WTC11 (cell line): ENCODE data around the gene C11orf54. TPM values are rescaled to one million over a fixed set of nuclear protein-coding genes. Genes with fewer than 3 reads are reported as not detected.

Experiments used
- ATAC-seq: fragments of 200-7000 bp; cut with Tn5 transposase; 2 replicates; pipeline ENCODE4 v1.10.0; 2021; ENCODE audit warnings: mild to moderate bottlenecking, moderate library complexity
- CTCF ChIA-PET: fragments of 300-600 bp; sonication (Branson Sonifier 250); formaldehyde crosslinking; loops from one replicate; lab custom pipeline; 2021; ENCODE audit warnings: antibody characterized with exemption; lab: Charles Lee
- POLR2A ChIA-PET: fragments of 350-600 bp; sonication (Branson Sonifier 250); formaldehyde crosslinking; loops from one replicate; lab custom pipeline; 2021; ENCODE audit warnings: antibody characterized with exemption; lab: Charles Lee
- DNase-seq: peaks from one replicate; pipeline ENCODE4 v3.0.0; 2021; ENCODE audit warnings: low spot score
- H3K27ac Mint-ChIP-seq: 2 replicates; pipeline ENCODE4 v1.8.0; 2021; ENCODE audit warnings: mixed read lengths
- H3K27me3 Mint-ChIP-seq: 2 replicates; pipeline ENCODE4 v1.8.0; 2021; ENCODE audit warnings: low read depth, mild to moderate bottlenecking, moderate library complexity, mixed read lengths
- H3K36me3 Mint-ChIP-seq: 2 replicates; pipeline ENCODE4 v1.8.0; 2021; ENCODE audit warnings: mixed read lengths
- H3K4me1 Mint-ChIP-seq: 2 replicates; pipeline ENCODE4 v1.8.0; 2022; ENCODE audit warnings: mixed read lengths
- H3K4me3 Mint-ChIP-seq: 2 replicates; pipeline ENCODE4 v1.8.0; 2021; ENCODE audit warnings: mild to moderate bottlenecking, moderate library complexity, mixed read lengths
- H3K9me3 Mint-ChIP-seq: 2 replicates; pipeline ENCODE4 v1.8.0; 2021; ENCODE audit warnings: mixed read lengths
- AFF4 ChIP-seq: sonication (generic); formaldehyde crosslinking; IDR thresholded peaks from 2 replicates; pipeline ENCODE4 v1.8.1; 2023; ENCODE audit warnings: mild to moderate bottlenecking, missing genetic modification reagents, borderline replicate concordance
- CDX4 ChIP-seq: fragments of 250-450 bp; sonication (Bioruptor Pico); IDR thresholded peaks from 2 replicates; pipeline ENCODE4 v1.9.0; 2021; ENCODE audit warnings: moderate library complexity, mild to moderate bottlenecking, inconsistent platforms, borderline replicate concordance
- CREB1 ChIP-seq: sonication (generic); formaldehyde crosslinking; IDR thresholded peaks from 2 replicates; pipeline ENCODE4 v1.8.0; 2023; ENCODE audit warnings: mild to moderate bottlenecking, missing genetic modification reagents
- CTCF ChIP-seq: fragments of 200-600 bp; IDR thresholded peaks from 2 replicates; pipeline ENCODE4 v1.8.0; 2022; ENCODE audit warnings: antibody characterized with exemption
- EMX1 ChIP-seq: fragments of 250-450 bp; sonication (Bioruptor Pico); IDR thresholded peaks from 2 replicates; pipeline ENCODE4 v1.8.0; 2021; ENCODE audit warnings: mild to moderate bottlenecking
- ERG ChIP-seq: fragments of 250-450 bp; sonication (Bioruptor Pico); IDR thresholded peaks from 2 replicates; pipeline ENCODE4 v1.8.0; 2021; ENCODE audit warnings: mild to moderate bottlenecking
- ETV6 ChIP-seq: sonication (generic); formaldehyde crosslinking; IDR thresholded peaks from 2 replicates; pipeline ENCODE4 v1.8.1; 2022; ENCODE audit warnings: mild to moderate bottlenecking, missing genetic modification reagents
- FOXP1 ChIP-seq: sonication (generic); formaldehyde crosslinking; IDR thresholded peaks from 2 replicates; pipeline ENCODE4 v1.8.0; 2022; ENCODE audit warnings: missing genetic modification reagents, mild to moderate bottlenecking, moderate library complexity, borderline replicate concordance
- FOXP4 ChIP-seq: sonication (generic); formaldehyde crosslinking; IDR thresholded peaks from 2 replicates; pipeline ENCODE4 v1.8.0; 2022; ENCODE audit warnings: mild to moderate bottlenecking, missing genetic modification reagents
- GTF2I ChIP-seq: fragments of 250-450 bp; sonication (Bioruptor Pico); conservative IDR thresholded peaks from 2 replicates; pipeline ENCODE4 v1.4.0; 2021; ENCODE audit warnings: mild to moderate bottlenecking
- NR1H2 ChIP-seq: sonication (generic); formaldehyde crosslinking; IDR thresholded peaks from 2 replicates; pipeline ENCODE4 v1.9.0; 2021; ENCODE audit warnings: mild to moderate bottlenecking, moderate library complexity, missing genetic modification reagents
- NR2C2 ChIP-seq: sonication (generic); formaldehyde crosslinking; IDR thresholded peaks from 2 replicates; pipeline ENCODE4 v1.8.0; 2022; ENCODE audit warnings: mild to moderate bottlenecking, missing genetic modification reagents
- PRRX2 ChIP-seq: fragments of 250-450 bp; sonication (Bioruptor Pico); IDR thresholded peaks from 2 replicates; pipeline ENCODE4 v1.8.0; 2021; ENCODE audit warnings: mild to moderate bottlenecking
- RORB ChIP-seq: fragments of 250-450 bp; sonication (Bioruptor Pico); IDR thresholded peaks from 2 replicates; pipeline ENCODE4 v1.9.0; 2021; ENCODE audit warnings: mild to moderate bottlenecking
- SMAD4 ChIP-seq: sonication (generic); formaldehyde crosslinking; IDR thresholded peaks from 2 replicates; pipeline ENCODE4 v1.8.0; 2022; ENCODE audit warnings: mild to moderate bottlenecking, missing genetic modification reagents
- ZNF263 ChIP-seq: sonication (generic); formaldehyde crosslinking; IDR thresholded peaks from 2 replicates; pipeline ENCODE4 v1.8.1; 2022; ENCODE audit warnings: low read depth, mild to moderate bottlenecking, moderate library complexity, missing genetic modification reagents
- ZNF416 ChIP-seq: fragments of 250-450 bp; sonication (Bioruptor Pico); IDR thresholded peaks from 2 replicates; pipeline ENCODE4 v1.9.0; 2021; ENCODE audit warnings: mild to moderate bottlenecking, inconsistent platforms
- ZSCAN18 ChIP-seq: fragments of 250-450 bp; sonication (Bioruptor Pico); IDR thresholded peaks from 2 replicates; pipeline ENCODE4 v2.1.2; 2022; ENCODE audit warnings: mild to moderate bottlenecking, moderate library complexity
- total RNA-seq: library from RNA; stranded (reverse); gene quantifications from 3 replicates; pipeline ENCODE4 v1.2.3, GENCODE V29; 2021

The C11orf54 gene
- total RNA-seq, 1 experiment from 2014 or later, result 25.4 TPM

GRCh38 chr11:93704237-93704636, 37.2 kb upstream of the C11orf54 start:
- peak; percentile 17 for DNase-seq
- H3K27me3 Mint-ChIP-seq, result no peaks in the 10 kb centered on the region
- peaks cover 11% of the 10 kb centered on the region for H3K9me3 Mint-ChIP-seq
- CTCF ChIA-PET, result interaction anchor here (0.7 kb wide), 1 partner anchor 12 kb away, joined by 4 read pairs; no protein-coding TSS in a partner anchor
- no peak overlapping the region for H3K27ac Mint-ChIP-seq
- H3K4me1 Mint-ChIP-seq, result no peaks in the 10 kb centered on the region
- H3K36me3 Mint-ChIP-seq, result peaks cover 56% of the 10 kb centered on the region
- H3K4me3 Mint-ChIP-seq, result no peak overlapping the region
- ATAC-seq, result no peak
- no peak for TF ChIP-seq NR2C2 (CRISPR knock-in tag)
- 0 out of 2 replicates have a peak, but pooled peaks have one; percentile 39 for TF ChIP-seq GTF2I (CRISPR knock-in tag)
- TF ChIP-seq, all 79 proteins: peak for 1
- POLR2A ChIA-PET, result no interaction called here

- no peak for DNase-seq
- Mint-ChIP-seq H3K4me3 (no peak overlapping the region), H3K36me3 (peaks cover 61% of the 10 kb centered on the region), H3K4me1 (peaks cover 3% of the 10 kb centered on the region), H3K27me3 (no peaks in the 10 kb centered on the region), H3K27ac (no peak overlapping the region), H3K9me3 (peaks cover 31% of the 10 kb centered on the region)
- ChIA-PET CTCF (no interaction called here), POLR2A (no interaction called here)
- no peak for TF ChIP-seq ERG (CRISPR knock-in tag)
- no peak for TF ChIP-seq PRRX2
- no peak for TF ChIP-seq ZNF416 (CRISPR knock-in tag)
- no peak for TF ChIP-seq ETV6 (CRISPR knock-in tag)
- TF ChIP-seq RORB (CRISPR knock-in tag), result no peak
- TF ChIP-seq CDX4 (CRISPR knock-in tag), result no peak
- TF ChIP-seq NR1H2 (CRISPR knock-in tag), result no peak
- TF ChIP-seq ZSCAN18 (CRISPR knock-in tag), result no peak
- no peak for TF ChIP-seq AFF4
- no peak for TF ChIP-seq ZNF263 (CRISPR knock-in tag)
- TF ChIP-seq CTCF, result no peak
- no peak for TF ChIP-seq NR2C2 (CRISPR knock-in tag)
- TF ChIP-seq FOXP1, result no peak
- ATAC-seq, result no peak
These were observed 31.2 kb upstream of the C11orf54 start for GRCh38 chr11:93710239-93710638.

- Mint-ChIP-seq H3K9me3 (peaks cover 31% of the 10 kb centered on the region), H3K36me3 (peaks cover 66% of the 10 kb centered on the region), H3K4me3 (no peak overlapping the region), H3K27ac (no peak overlapping the region), H3K27me3 (no peaks in the 10 kb centered on the region), H3K4me1 (peaks cover 9% of the 10 kb centered on the region)
- ChIA-PET CTCF (no interaction called here), POLR2A (no interaction called here)
- DNase-seq (no peak), ATAC-seq (no peak)
- TF ChIP-seq NR1H2 (CRISPR knock-in tag), result no peak
- no peak for TF ChIP-seq CREB1
- TF ChIP-seq EMX1, result no peak
- TF ChIP-seq RORB (CRISPR knock-in tag), result no peak
- no peak for TF ChIP-seq AFF4
- TF ChIP-seq FOXP4, result no peak
- TF ChIP-seq SMAD4 (CRISPR knock-in tag), result no peak
- no peak for TF ChIP-seq PRRX2
These were observed 28.8 kb upstream of the C11orf54 start for GRCh38 chr11:93712678-93713077.
